GM19397 (cell line): ENCODE results near the gene COPS7A.

Experiments used
- ATAC-seq: cut with Tn5 transposase; IDR thresholded peaks from one replicate; pipeline ENCODE4 v1.9.1; 2021; ENCODE audit warnings: mild to moderate bottlenecking, moderate library complexity; ENCODE audit not compliant: unreplicated experiment

COPS7A gene

DNA sequence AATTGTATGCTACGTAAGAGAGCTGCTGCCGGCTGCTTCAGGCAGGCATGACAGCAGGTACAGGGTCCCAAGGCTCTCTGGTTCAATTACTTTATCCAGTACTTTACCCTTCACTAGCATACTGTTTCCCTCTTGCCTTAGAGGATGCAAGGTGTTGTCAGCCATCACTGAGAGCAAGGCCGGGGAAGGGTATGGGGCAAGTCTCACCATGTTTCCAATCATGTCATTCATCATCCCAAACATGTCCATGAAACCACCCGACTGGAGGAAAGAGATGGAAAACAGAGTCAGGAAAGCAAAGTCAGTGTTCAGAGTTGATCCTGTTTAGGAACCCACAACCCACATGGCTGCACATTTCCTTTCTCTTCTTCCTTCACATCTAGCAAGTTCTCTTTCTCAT, 26.7 kb downstream of the COPS7A start:
- no peak for ATAC-seq

DNA sequence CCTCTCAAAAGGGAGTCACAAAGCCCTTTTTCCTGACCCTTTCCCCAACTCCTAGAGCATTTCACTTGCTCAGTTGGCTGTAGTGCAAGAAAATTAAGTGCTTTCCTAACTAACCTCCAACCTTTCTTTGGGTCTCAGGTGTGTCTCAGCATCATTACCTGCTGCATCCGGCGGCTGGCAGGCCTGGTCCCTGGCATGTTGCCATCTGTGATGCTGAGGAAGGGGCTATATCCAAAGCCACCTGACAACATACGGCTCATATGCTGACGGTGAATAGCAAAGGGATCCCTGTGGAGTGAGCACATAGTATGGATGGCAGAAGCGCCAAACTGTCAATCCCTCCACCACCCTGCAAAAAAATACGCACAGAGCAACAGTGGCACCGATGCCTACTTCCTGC, 27.9 kb downstream of the COPS7A start:
- ATAC-seq = no peak

DNA sequence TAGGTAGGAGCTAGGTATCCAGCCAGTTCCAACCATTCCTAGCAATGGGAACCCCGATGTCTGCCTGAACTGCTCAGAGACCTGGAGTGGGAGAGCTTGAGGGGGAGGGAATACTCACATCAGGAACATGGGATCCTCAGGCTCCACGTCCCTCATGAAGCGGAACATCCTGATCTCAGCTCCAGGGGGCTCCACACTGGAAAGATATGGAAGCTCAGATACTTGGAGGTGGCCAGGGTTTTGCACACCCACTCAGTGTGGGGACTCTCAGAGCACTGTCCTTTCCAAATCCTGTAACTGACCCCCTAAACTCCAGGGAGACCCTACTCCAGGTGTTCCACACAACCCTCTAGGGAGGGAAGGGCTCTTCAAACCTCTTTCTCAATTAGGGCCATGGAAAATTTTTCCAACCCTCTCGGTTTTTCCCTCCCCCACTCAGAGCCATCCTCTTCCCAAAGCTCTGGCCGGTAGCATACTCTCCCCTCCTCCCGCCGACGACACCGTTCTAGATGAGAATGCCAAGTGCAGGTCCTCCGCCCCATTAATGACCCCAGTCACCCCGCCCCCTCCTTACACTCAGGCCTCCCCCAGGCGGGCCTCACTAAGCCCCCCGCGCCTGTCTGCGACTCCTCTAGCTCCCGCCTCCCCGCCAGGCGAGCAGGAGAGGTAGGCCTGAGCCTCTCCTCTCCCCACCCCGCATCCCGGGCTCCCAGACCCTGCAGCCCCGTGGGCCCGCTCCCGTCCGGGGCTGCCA, 28.5 kb downstream of the COPS7A start:
- peak; percentile 7 for ATAC-seq

DNA sequence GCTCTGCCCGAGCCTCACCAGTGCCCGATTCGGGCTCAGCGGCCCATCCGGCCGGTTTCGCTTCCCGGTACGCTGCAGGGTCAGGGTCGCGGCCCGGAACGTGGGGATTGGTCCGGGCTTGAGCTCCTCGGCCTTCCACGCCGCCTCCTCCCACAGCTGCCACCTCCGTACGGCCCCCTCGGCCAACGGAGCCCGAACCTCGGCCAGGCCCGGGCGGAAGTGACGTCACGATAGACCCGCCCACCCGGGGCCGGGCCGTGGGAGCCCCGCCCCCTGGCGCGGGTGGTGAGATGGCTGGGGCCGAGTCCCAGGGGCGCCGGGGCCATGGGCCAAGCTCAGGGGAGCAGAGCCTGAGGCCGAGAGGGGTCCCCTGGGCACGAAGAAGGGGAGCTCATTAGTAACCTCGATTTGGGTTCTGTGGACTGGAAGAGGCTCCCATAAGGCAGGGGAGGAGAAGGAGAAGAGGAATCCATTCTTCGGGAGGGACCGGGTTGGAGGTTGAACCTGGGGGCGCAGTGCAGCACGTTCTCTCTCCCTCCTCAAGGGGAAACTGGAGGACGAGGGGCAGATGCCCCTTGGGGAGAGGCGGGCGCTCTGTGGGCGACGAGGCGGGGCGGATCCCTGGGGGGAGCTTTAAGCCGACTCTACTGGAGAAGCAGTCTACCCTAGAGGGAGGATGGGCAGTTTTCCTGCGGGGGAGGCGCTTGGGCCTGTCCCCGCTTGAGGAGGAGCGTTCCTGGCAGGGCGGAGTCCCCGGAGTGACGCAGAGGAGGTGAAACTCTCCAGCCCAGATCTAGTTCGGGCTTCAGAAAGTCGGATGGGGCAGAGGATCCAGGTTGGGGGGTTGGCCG, 29.3 kb downstream of the COPS7A start, which contains the start of gene MLF2:
MLF2 (minus strand) TSS at position 221 of the 851 bp plus-strand sequence. CDS start 807 bp downstream, outside the sequence.
- peak; percentile 81 for ATAC-seq

DNA sequence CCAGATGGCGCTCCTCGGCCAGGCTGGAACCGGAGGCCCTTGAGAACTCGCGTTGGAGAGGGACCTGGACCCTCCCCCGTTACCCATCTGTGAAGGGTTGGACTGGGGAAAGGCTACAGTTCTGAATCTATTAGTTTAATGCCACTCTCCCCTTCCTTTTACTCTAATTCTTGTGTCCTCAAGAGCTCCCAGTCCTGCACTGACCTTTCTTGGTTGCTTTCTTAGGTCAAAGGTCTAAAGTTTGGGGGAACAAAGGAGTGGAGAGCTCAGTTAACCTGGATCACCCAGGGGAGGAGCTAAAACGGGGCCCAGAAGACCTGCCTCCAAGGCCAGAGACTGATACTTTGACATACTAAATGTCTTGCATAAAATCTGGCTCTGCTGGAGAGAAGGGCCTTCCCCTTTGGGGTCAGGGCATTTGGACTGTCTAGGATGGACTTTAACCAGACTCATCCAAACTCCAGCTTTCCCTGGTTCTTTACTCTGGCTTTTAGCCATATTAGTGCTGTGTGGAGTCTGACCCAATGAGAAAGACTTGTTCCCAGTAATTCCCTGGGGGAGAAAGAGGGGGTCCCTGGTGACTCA, 30.0 kb downstream of the COPS7A start:
- no peak for ATAC-seq

DNA sequence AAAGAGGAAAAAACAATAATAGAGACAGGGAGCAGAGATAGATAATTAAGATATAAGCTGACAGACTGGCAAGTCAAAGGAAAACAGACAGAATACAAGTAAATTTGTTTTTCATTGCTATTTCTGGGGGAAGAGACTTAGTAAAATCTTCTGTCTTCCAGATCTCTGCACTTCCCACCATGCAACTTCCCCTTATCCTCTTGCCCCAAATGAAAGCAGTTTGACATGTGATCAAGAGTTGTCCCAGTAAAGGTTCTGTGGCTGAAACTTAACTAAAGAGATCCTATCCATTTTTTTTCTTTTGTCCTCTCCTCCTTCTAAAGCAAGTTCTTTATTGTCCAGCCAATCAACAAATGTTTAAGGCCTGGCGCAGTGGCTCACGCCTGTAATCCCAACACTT, 30.6 kb downstream of the COPS7A start:
- ATAC-seq = no peak

DNA sequence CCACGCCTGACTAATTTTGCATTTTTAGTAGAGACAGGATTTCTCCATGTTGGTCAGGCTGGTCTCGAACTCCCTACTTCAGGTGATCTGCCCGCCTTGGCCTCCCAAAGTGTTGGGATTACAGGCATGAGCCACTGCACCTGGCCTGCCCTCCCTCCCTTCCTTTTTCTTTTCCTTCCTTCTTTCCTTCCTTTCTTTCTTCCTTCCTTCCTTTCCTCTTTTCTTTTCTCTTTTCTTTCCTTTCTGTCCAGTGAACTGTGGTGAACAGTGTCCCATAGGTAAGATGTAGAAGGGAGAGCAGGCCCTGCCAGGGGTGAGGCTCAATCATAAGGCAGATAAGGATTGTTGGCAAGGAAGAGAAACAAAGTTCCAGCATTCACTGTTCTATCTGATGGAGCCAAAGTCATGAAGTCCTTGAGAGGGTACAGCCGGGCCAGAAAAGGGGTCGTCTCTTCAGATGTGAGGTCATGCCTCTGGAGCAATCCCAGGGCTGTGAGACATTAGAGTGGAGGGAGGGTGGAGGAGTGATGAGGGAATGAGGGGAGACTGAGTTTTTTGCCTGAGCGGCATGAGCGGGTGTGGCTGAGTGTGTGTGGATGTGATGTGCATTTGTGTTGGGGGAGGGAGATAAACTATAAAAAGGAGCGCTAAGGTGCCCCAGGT, 33.3 kb downstream of the COPS7A start:
- no peak for ATAC-seq

DNA sequence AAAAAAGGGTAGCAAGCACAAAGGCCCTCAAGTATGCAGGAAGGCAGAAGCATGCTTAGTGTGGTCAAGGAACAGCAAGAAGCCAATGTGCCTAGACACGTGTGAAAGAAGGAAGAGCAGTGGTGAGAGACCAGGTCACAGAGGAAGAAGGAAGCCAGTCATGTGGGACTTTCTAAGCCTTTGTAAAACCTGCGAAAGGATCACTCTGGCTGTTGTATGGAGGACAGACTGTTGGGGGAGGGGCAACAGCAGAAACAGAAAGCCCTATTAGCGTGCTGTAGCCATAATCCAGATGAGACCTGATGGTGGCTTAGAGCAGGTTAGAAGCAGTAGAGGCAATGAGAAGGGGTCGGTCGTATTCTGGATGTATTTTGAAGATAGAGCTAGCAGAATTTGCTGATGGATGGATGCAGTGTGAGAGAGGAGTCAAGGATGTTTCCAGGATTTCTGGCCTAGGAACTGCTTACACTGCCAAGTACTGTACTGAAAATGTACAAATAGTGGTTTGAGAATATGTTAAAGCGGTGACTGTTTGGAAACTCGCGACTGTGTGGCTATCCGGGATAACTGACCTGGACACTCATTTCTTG, 34.8 kb downstream of the COPS7A start:
- no peak for ATAC-seq

DNA sequence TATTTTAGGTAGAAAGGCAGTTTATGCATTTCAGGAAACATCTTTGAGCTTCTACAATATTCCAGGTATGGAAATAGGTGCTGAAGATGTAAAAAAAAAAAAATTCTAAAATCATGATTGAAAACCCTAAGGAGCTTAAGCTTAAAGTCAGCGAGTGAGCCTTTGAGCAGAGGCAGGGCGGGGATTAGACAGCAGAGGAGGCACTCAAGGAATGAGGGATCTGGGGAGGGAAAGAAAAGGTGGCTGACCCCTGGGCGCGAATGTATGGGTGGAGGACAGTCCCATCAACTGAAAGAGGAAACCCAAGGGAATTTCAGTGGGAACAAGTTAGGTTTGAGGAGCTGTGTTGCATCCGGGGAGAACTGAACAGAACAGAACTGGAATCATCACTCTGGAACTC, 35.9 kb downstream of the COPS7A start:
- no peak for ATAC-seq

DNA sequence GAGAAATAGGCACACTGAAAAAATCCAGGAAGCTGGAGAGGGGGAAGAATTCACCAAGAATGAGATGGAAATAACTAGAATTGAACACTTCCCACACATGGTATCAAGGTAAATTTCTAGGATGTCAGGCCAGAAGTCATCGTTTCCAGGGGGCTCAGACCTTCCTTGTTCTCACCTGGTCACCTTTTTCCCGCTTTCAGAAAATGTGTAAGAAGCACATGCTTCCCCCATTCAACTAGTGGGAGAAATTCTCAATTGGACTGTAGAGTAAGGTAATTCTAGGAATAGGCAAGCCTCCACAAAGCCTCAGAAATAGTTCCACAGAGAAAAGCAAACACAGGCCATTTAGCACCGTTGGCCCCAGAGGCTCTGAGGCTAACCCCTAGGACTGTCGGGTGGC, 39.5 kb downstream of the COPS7A start:
- ATAC-seq = no peak

DNA sequence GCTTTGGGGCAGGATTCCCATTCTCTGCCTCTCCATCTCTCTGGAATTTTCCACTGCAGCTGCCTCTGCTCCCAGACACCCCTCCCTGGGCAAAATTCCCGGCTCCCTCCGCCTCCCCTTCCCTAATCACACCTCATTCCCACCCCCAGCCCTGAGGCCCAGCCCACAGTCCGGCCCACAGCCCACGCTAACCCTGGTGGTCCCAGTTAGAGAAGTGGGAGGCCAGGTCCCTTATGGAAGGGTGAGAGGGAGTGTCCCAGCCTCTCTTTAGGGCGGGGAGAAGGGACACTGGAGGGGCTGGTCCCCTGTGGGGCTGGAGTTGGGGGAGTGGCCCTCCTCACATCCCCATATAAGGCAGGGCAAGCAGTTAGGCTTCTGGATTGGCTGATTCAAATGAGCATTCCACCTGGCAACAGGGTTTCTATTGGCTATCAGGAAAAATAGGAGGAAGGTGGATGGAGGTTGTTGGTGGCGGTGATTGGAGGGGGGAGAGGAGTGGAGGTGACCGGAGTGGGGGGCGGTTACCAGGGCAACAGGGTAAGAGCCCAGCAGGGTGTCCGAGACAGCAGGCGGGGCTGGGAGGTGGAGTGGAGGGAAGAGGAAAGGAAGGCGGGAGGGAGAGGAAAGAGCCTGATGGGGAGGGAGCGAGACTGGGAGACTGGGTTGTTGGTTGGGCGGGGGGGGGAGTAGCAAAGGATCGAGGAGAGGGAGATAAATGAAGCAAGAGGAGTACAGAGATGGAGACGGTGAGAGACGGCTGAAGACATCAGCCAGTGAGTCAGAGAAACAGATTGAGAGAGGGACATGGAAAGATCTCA, 40.4 kb downstream of the COPS7A start:
- ATAC-seq = peak; percentile 61

DNA sequence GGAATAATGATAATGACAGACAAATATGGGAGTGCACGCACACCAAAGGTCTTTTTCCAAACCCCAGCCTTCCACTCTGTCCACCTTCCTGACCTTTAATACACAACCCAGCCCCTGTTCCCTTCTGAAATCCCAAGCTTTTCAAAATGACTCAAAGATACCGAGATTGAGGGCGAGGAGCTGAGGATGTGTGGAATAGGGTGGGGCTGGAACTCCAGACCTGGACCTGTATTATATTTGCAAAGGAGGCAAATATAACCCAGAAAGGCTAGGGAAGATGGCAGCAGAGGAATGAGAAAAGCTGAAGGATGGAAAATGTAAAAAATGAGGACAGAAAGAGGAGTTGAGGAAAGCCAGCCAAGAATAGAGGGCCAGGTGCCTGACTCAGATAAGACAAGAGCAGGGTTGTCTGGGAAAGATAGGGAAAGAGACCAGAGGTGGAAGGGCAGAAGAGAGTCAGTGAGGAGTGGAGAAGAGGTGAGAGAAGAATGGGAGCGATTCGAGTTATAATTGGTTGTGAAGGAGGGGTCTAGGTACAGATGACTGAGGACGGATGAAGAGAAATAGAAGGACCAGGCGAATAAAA, 41.3 kb downstream of the COPS7A start:
- ATAC-seq = no peak

DNA sequence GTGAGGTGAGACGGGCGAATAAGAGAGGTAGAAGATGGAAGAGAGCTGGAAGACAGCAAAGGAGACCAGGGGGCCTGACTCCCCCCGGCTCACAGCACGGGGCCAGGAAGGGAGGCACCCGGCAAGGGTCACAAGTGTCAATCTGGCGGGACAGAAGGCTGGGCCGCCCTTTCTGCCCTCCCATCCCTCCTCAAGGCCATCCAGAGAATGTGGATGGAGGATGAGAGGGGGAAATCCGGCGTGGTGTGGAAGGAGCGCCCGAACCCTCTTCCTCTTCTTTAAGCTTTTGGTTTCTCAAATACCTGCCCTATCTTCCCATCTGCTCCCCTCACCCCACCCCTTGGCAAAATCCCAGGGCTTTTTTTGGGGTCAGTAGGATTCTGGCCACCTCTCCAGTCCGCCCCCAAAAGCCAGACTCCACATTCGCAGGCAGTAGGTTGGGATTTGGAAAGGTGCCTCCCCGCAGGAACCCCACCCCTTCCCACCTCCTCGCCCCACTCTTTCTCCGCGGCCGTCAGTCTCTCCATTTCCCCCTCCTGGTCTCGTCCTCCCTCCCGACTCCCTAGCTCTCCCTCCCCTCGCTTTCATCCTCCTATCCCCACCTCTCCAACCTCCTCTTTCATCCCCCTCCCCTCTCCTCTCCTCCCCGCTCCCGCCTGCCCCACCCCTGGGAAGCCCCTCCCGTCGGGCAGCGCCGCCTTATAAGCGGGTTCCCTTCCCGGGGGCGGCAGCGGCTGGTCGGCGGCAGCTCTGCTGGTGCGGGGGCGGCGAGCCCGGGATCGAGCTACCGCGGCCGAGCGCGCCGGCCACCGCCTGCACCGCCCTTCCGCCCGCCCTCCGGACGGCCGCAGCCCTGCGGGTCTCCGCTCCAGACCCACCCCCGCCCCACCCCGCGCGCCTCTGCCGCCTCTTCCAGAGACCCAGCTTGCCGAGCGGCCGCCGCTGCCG, 42.1 kb downstream of the COPS7A start, which contains the start of gene PTMS:
PTMS (plus strand) TSS at position 730 of the 948 bp plus-strand sequence. CDS start 343 bp downstream, outside the sequence.
- ATAC-seq = peak; percentile 24

DNA sequence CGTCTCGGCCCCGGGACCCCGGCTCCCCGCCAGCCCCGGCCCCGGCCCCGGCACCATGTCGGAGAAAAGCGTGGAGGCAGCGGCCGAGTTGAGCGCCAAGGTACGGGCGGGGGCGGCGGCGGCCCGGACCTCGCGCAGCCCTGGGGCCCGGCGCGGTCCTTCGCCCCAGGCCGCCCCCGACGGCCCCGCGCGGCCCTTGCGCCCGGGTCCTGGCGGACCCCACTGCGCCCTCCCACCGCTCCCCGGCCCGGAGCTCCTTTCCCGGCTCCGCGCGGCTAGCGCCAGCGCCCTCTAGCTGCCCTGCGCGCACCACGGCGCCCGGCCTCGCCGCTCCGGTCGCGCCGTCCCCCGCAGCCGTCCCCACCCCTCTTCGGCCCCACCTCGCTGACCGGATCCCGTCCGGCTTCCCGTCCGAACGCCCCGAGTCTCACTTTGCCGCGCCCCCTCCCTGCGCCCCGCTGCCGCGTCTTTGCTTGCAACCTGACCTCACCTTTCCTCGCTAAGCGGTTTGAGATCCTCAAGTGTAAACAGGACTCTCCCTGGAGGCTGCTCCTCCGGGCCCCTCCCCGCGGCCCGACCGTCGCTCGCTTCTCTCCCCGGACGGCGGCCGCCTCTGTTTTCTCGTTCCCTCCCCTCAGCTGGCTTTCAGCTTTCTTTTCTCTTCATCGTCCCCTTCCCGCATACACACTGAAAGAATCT, 43.0 kb downstream of the COPS7A start:
- ATAC-seq = peak; percentile 56

DNA sequence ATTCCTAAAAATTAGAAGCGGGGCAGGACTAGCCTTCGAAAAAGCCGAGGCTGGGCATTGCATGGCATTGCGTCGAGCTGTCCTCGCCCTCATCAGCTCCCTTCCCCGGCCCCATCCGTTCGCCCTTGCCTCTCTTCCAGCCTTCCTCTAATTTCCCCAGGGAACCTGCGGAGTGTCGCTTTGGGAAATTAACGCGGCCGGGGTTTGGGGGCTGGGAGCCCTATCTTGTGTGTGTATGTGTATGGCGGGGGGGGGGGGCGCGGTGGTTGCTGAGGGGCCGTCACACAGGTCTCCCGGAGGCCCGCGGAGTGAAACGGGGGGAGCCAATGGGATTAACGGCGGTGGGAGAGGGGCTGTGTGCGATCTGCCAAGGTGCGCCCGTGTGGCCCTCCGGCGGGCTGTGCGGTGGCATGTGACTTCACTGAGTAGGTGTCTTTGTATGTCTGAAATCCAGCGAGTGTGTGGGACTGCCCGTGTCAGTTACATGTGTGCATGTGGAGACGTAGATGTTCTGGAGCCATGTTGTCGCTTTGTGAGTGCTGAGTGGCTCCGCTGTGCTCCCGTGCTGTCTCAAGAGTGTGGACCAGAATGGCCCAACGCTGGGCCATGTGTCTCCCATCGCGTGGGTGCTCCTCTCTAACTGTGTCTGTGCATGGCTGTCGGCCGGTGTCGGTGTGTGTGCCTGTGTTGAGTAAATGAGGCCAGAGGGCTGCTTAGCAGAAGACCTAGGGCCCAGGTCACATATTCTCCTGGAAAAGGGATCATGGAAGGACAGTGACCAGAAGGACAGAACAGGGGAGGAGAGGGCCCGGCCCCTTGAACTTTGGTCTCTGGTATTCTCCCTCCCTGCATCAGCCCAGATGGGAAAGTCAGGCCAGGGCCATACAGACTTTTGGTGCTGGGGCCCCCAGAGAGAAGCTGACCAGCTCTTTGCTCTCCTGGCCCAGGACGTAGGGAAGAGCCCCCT, 43.8 kb downstream of the COPS7A start:
- ATAC-seq = no peak

DNA sequence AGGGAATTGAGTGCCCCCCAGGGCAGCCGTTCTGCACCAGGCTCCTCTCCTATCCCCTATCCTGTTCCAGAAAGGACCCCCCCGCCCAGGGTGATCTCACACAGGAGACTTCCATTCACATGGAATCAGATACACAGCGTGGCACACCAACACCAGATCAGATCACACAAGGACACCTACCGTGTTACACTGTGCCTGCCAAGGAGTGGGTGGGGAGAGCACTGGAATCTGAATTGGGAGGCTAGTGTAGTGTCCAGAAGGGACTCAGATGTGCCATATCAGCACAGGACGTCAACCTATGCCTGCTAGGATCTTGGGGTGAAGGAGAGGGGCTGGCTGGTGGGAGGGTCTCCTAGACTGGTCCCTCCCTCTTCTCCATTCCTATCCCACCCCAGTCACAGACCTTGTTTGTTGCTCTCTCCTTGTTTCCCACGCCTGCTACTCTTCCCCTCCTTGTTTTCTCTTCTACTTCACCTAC, 44.6 kb downstream of the COPS7A start:
- no peak for ATAC-seq
